Activated CD8-positive, alpha-beta memory T cell treated with anti-CD3 and anti-CD28 coated beads, Interleukin-2, amount 50 U/mL, for 4 hours (primary cell): ENCODE measurements around the gene TCF25.
A peak's percentile ranks its signal among the peaks of the same experiment; 100 is the strongest.
"Not testable (repeated sequence)": the region's sequence is repeated elsewhere in the genome, so short reads cannot be mapped to it uniquely, and the experiment has no call there.

Source experiments
- DNase-seq: peaks from one replicate; pipeline ENCODE4 v3.0.0-alpha.2; 2020

Gene TCF25

GRCh38 chr16:89905511-89906139 is 32.2 kb downstream of the TCF25 start:
- no peak for DNase-seq

- no peak for DNase-seq
Observed at GRCh38 chr16:89906140-89907025, 33.0 kb downstream of the TCF25 start.

- DNase-seq, result no peak
Observed at GRCh38 chr16:89907055-89907814, 33.8 kb downstream of the TCF25 start.

- DNase-seq, result no peak
Observed at GRCh38 chr16:89908236-89908635, 34.8 kb downstream of the TCF25 start.

- peak; percentile 70 for DNase-seq
Observed at GRCh38 chr16:89909777-89910716, 36.7 kb downstream of the TCF25 start.

- no peak for DNase-seq
Observed at GRCh38 chr16:89910717-89911354, 37.4 kb downstream of the TCF25 start.

GRCh38 chr16:89911375-89911774 is 38.0 kb downstream of the TCF25 start:
- DNase-seq, result no peak

GRCh38 chr16:89912143-89912542 is 38.8 kb downstream of the TCF25 start:
- DNase-seq, result no peak

- no peak for DNase-seq
Observed at GRCh38 chr16:89912627-89913026, 39.2 kb downstream of the TCF25 start.

GRCh38 chr16:89913408-89914387 is 40.3 kb downstream of the TCF25 start:
- no peak for DNase-seq

- DNase-seq, result not testable (repeated sequence)
Observed at GRCh38 chr16:89914642-89915285, 41.4 kb downstream of the TCF25 start.

- DNase-seq, result no peak
Observed at GRCh38 chr16:89915303-89916232, 42.2 kb downstream of the TCF25 start.

- DNase-seq, result peak; percentile 62
Observed at GRCh38 chr16:89917773-89918452, 44.5 kb downstream of the TCF25 start.

GRCh38 chr16:89918453-89919347 is 45.3 kb downstream of the TCF25 start, which contains the start of gene MC1R:
Gene MC1R, plus strand, starts transcription at chr16:89918862. Its CDS starts 397 bp downstream, at chr16:89919259.
- DNase-seq, result peak; percentile 41

GRCh38 chr16:89919535-89920406 is 46.4 kb downstream of the TCF25 start:
- DNase-seq, result no peak

GRCh38 chr16:89920723-89921122 is 47.3 kb downstream of the TCF25 start:
- no peak for DNase-seq
